ENCODE results near the gene CFAP54. TPM values are rescaled to one million over a fixed set of nuclear protein-coding genes. Genes with fewer than 3 reads are reported as not detected.

CFAP54 gene
- polyA plus RNA-seq, 2 of the 4 experiments (the other 2 are of a cell fraction), result 0.70 to 1.2 TPM

DNA sequence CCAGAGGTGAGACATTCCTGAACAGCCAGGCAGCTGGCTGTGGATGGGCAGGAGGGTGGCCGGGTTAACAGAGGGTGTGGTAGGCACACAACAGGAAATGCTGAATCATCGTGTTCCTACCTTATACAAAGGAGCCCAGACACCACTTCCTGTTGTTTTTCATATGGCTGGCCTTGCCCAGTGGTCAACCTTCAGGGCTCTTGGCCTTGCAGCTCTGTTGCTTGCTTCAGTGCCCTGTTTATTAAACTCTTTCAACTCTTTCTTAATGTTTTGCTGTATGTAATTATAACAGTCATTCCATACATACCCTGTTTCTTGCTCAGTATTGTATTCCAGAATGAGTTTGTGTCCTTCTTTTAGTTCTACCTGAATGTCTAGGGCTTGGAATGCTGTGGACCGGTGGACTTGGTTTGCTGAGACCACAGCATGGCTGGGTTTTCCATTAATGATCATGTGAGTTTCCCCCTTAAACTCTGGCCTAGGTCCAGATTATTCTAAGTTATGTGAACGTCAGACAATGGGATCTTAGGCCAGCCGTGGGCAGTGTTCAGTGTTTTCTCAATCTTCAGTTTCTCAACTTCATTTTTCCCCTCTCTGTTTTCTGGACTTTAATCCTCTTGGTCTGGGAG is 11.9 kb downstream of the CFAP54 start:
- FAIRE-seq (no peak), ATAC-seq (peak; percentile 76 to 93; a peak in 4 of 6 replicates), DNase-seq (ENCODE audit: low read depth in 1 of 2, low spot score in 1 of 2) (peak; percentile 77 to 84)
- Histone ChIP-seq H3K9me3 (0 out of 3 replicates have a peak, but pooled peaks cover 4% of the 10 kb centered on the region), H3K4me1 (peaks cover 17% of the 10 kb centered on the region), H3K4me2 (peak overlapping the region; percentile 40), H3K27ac (peak overlapping the region; percentile 65 to 84), H3K4me3 (no peak overlapping the region)
- WGBS (ENCODE audit: missing lambda C conversion rate), result 41% methylated on average over 5 of the region's 5 CpGs
- ChIA-PET CTCF (interaction anchor here (1.5 to 3.2 kb wide), 3 partner anchors 12 to 583 kb away, joined by 3 to 15 read pairs (median 14); partner anchors contain the start of gene CFAP54), POLR2A (interaction anchor here (1.3 kb wide), 1 partner anchor 12 kb away, joined by 4 read pairs; the partner anchor contains the start of gene CFAP54)
- TF ChIP-seq EHF (CRISPR knock-in tag; IDR thresholded peaks at IDR 0.05), result peak; percentile 75; the same call in 1 of the 2 replicates
- TF ChIP-seq MAFK (IDR thresholded peaks at IDR 0.05; ENCODE audit: partially characterized antibody), result peak; percentile 99
- TF ChIP-seq, protein P1, sequence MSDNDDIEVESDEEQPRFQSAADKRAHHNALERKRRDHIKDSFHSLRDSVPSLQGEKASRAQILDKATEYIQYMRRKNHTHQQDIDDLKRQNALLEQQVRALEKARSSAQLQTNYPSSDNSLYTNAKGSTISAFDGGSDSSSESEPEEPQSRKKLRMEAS (IDR thresholded peaks at IDR 0.05), result peak; percentile 62; the same call in 1 of the 2 replicates
- TF ChIP-seq ZNF302 (CRISPR knock-in tag; IDR thresholded peaks at IDR 0.05), result peak; percentile 68
- TF ChIP-seq JUNB (IDR thresholded peaks at IDR 0.05), result no peak
- no peak for TF ChIP-seq ELK1 (IDR thresholded peaks at IDR 0.05; ENCODE audit: low read depth, low read length)
- TF ChIP-seq RAD21 (conservative IDR thresholded peaks at IDR 0.05 in 1 of 2, IDR thresholded peaks at IDR 0.05 in 1 of 2), result no peak
- peak; percentile 55; the same call in 1 of the 2 replicates for TF ChIP-seq FOXS1 (CRISPR knock-in tag; IDR thresholded peaks at IDR 0.05)
- peak; percentile 8; the same call in 1 of the 2 replicates for TF ChIP-seq ATOH8 (CRISPR knock-in tag; IDR thresholded peaks at IDR 0.05; ENCODE audit: low read depth)
- TF ChIP-seq HOXB13 (CRISPR knock-in tag; IDR thresholded peaks at IDR 0.05; ENCODE audit: low read depth), result 0 out of 2 replicates have a peak, but pooled peaks have one; percentile 49
- TF ChIP-seq NFE2L2 (conservative IDR thresholded peaks at IDR 0.05; ENCODE audit: low read length), result peak; percentile 87

GRCh38 chr12:96501908-96502307 is 12.5 kb downstream of the CFAP54 start:
- ATAC-seq (no peak), DNase-seq (ENCODE audit: low read depth in 1 of 2, low spot score in 1 of 2) (no peak), FAIRE-seq (no peak)
- Histone ChIP-seq H3K4me1 (peaks cover 17% of the 10 kb centered on the region), H3K27ac (peak overlapping the region in 1 of 2 experiments; percentile 84; a peak in 3 of 6 replicates), H3K4me3 (no peak overlapping the region), H3K4me2 (no peak overlapping the region), H3K9me3 (0 out of 3 replicates have a peak, but pooled peaks cover 4% of the 10 kb centered on the region)
- ChIA-PET CTCF (interaction anchor here (1.5 to 3.2 kb wide), 2 partner anchors 15 to 583 kb away, joined by 3 to 14 read pairs; no protein-coding TSS in a partner anchor), POLR2A (interaction anchor here (1.3 kb wide), 1 partner anchor 13 kb away, joined by 4 read pairs; the partner anchor contains the start of gene CFAP54)
- no peak for TF ChIP-seq CEBPB (IDR thresholded peaks at IDR 0.05)
- no peak for TF ChIP-seq SMC3 (IDR thresholded peaks at IDR 0.05)
- TF ChIP-seq E2F6 (IDR thresholded peaks at IDR 0.05; ENCODE audit: borderline replicate concordance, low read depth), result no peak
- no peak for TF ChIP-seq HMGXB4 (CRISPR knock-in tag; IDR thresholded peaks at IDR 0.05; ENCODE audit: borderline replicate concordance)
- no peak for TF ChIP-seq GATA3 (IDR thresholded peaks at IDR 0.05; ENCODE audit: borderline replicate concordance)
- TF ChIP-seq RAD21 (conservative IDR thresholded peaks at IDR 0.05 in 1 of 2, IDR thresholded peaks at IDR 0.05 in 1 of 2), result no peak
- no peak for TF ChIP-seq KDM1A (IDR thresholded peaks at IDR 0.05; ENCODE audit: low read depth)
- no peak for TF ChIP-seq POLR2AphosphoS2 (conservative IDR thresholded peaks at IDR 0.05; ENCODE audit: low read length)
- no peak for TF ChIP-seq JUNB (IDR thresholded peaks at IDR 0.05)
- TF ChIP-seq, protein P1 (IDR thresholded peaks at IDR 0.05), result no peak
- TF ChIP-seq EHMT2 (IDR thresholded peaks at IDR 0.05; ENCODE audit: low read depth), result no peak
- no peak for TF ChIP-seq PHF8 (IDR thresholded peaks at IDR 0.05; ENCODE audit: borderline replicate concordance, low read depth)
- TF ChIP-seq NFE2L2 (conservative IDR thresholded peaks at IDR 0.05; ENCODE audit: low read length), result no peak
- TF ChIP-seq ZC3H11A (IDR thresholded peaks at IDR 0.05), result no peak
- TF ChIP-seq, protein P2, sequence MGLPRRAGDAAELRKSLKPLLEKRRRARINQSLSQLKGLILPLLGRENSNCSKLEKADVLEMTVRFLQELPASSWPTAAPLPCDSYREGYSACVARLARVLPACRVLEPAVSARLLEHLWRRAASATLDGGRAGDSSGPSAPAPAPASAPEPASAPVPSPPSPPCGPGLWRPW (IDR thresholded peaks at IDR 0.05), result no peak
